Measurements from ENCODE around the gene PDILT.
"Not testable (repeated sequence)": the region's sequence is repeated elsewhere in the genome, so short reads cannot be mapped to it uniquely, and the experiment has no call there.

Gene PDILT

GRCh38 chr16:20359997-20360396 lies 44.5 kb downstream of the PDILT start:
- no peak for DNase-seq

DNA sequence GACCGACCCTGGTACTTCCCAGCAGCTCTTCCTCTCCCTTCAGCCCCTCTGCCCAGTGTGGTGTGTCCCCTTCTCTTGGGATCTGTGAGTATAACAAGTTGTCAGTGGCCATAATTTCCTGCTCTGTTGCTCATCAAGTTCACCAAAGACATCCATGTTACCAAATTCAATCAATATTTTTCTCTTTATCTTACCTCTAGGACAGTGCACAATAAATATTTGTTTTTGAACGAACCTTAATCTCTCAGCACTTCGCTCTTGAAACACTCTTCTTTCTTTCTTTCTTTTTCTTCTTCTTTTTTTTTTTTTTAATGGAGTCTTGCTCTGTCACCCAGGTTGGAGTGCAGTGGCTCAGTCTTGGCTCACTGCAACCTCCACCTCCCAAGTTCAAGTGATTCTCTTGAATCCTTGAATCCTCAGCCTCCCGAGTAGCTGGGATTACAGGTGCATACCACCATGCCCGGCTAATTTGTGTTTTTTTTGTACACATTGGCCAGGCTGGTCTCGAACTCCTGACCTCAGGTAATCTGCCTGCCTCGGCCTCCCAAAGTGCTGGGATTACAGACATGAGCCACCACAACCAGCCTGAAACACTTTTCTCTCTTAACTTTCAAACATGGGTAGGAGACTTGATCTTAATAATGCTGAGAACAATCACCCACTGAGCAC lies 49.3 kb downstream of the PDILT start:
- DNase-seq, result no peak

DNA sequence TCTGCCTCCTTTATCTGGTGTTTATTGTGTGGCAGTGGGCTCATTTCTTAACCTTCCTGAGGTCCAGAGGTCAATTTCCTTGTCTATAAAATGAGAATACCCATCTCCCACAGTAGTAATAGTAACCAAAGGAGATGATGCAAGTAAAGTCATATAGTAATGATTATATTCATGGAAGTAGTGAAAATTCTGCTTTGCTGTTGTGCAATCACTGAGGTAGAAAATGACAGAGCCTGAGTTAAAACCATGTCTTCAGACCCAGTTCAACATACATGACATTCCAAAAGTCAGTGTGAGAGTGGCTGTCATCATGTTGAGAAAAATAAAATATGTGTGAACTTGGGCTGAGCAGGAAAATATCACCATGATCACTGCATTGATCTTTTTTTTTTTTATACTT lies 51.2 kb downstream of the PDILT start:
- DNase-seq, result no peak

GRCh38 chr16:20352615-20353014 lies 51.9 kb downstream of the PDILT start, which contains the start of gene UMOD:
UMOD (minus strand) TSS chr16:20352715; CDS start chr16:20350737, 1,978 bp downstream.
- DNase-seq, result no peak

- DNase-seq, result no peak
Observed at GRCh38 chr16:20349615-20350014, 54.9 kb downstream of the PDILT start.

- no peak for DNase-seq
Observed at GRCh38 chr16:20348365-20349185, 56.0 kb downstream of the PDILT start.

DNA sequence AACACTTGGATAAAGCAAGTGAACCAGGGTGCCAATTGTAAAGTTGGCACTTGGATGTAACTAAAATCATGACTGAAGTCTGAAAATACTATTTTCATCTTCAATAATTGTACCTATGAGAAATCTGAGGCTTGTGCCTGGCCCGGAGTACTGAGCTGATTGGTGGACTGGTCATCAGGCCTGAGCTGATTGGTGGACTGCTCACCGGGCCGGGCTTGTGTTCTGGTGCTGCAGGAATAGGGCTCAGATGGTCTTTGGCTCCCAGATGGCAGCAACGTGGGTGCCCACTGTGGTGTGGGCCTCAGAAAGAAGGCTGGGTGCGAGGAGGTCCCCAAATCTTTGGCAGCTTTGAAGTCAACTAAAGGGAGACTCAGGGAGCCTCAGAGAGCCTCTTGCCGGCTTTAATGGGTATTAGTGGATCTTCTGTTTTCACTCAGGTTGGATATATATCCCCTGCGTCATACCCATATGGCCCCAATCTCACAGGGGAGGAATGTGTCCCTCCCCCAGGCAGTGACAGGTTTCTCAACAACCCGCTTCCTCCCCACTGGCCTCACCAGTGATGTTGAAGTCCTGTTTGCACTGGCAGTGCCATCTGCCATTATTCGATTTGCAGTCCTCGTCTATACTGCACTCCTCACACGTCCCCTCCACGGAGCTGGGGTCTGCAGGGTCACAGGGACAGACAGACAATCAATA lies 56.7 kb downstream of the PDILT start:
- DNase-seq, result no peak

- no peak for DNase-seq
Observed at GRCh38 chr16:20344611-20345010, 59.9 kb downstream of the PDILT start.

DNA sequence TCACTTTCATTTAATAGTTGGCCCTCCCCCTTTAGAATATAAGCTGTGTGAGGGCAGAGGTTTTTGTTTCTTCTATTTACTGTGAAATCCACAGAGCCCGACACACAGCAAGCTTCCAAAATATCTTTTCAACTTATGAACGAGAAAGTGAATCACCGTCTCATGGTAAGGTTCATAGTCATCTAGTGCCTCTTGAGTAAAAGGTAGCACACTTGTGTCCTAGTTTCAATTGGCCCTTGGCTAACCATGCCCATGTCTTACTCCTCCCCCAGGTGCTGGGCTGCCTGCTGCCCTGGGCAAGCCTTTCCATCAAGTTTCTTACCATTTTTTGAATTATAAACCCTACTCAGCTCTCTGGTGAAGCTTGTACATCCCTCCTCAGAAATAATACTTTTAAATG lies 64.8 kb downstream of the PDILT start:
- DNase-seq, result no peak

- DNase-seq, result no peak
Observed at GRCh38 chr16:20336955-20337354, 67.6 kb downstream of the PDILT start.

GRCh38 chr16:20334396-20334795 lies 70.1 kb downstream of the PDILT start:
- DNase-seq, result no peak

DNA sequence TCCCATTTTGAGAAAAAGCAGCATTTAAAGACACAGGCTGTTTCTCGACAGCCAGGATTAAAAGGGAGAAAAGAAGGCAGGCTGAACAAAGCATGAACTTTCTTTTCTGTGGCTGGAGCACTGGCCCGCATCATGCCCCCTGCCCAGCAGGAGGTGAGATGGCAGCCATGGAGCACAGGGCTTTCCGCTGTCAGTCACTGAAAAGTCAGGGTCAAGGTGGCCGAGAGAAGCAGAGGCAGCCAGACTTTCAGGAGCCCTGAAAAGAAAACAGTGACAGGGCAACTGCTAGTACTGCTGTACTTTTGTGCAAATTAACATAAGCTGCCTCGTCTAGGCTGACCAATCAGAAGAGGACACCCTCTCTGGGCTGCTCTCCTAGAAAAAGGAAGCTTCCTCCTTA lies 71.4 kb downstream of the PDILT start:
- DNase-seq, result no peak

DNA sequence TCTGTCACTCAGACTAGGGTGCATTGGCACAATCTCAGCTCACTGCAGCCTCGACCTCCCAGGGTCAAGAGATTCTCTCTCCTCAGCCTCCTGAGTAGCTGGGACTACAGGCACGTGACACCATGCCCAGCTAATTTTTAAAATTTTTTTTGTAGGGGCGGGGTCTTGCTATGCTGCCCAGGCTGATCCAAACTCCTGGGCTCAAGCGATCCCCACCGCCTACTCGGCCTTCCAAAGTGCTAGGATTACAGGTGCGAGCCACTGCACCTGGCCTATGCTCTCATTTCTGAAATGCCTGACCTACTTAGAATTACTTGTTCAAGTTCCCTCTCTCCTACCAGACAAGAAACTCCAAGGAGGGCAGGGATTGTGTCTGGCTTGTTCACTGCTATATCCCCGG lies 72.1 kb downstream of the PDILT start:
- no peak for DNase-seq

DNA sequence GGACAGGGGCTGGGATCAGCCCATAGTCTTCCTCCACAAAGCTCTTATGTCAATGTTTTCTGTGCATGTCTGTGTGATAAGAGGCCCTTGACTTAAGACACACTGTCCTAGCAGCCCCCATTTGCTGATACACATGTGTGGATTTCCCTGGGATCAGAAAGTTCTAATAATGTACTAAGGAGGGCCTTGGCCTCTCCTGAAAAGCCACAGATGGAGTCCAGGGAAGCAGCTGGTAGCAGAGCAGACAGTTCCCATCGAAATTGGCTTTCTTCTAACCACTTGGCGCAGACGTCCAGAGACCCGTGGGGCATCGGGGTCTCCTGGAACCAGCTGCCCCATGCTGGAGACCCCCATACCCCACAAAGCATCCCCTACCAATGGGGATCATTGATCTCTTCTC lies 72.9 kb downstream of the PDILT start:
- DNase-seq, result no peak

- DNase-seq, result no peak
Observed at GRCh38 chr16:20329392-20330138, 75.0 kb downstream of the PDILT start.

GRCh38 chr16:20327444-20328041 lies 77.0 kb downstream of the PDILT start, which contains the start of gene GP2:
GP2 (minus strand) TSS chr16:20327513; CDS start chr16:20326431, 1,082 bp downstream.
- DNase-seq, result no peak

DNA sequence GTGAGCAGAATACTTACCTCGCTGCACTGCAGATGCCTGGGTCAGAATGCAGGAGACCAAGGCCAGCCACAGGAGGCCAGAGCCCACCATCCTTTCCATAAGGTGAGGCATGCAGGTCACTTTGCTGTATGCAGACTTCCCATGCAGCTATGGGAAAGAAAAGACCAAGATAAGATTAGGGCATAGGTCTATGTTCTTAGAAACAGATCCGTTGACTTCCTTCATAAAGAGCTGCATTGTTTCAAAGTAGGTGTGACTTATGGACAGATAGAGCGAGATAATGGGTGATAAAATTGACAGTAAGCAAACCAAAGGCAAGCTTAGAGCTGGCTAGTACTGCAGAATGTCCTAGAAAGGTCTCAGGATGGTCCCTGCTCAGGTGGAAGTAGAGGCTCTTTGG lies 78.2 kb downstream of the PDILT start:
- no peak for DNase-seq

DNA sequence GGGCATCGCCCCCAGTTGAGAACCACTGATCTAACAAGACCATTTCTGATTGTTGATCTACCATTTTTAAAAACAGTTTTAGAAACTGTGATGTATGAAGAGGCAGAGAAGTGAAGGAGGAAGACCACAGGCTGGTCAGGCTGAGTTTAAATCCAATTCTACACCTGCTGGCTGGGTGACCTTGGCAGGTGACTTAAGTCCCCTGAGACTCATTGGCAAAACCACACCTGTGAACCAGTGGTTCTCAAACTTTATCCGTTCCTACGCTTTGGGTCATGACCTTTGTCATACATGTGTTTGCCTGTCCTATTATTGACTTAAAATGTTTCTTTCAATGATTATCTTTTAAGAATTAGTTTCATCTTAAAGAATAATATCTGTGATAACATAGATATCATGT lies 79.5 kb downstream of the PDILT start:
- no peak for DNase-seq

- no peak for DNase-seq
Observed at GRCh38 chr16:20323591-20324117, 80.9 kb downstream of the PDILT start.

DNA sequence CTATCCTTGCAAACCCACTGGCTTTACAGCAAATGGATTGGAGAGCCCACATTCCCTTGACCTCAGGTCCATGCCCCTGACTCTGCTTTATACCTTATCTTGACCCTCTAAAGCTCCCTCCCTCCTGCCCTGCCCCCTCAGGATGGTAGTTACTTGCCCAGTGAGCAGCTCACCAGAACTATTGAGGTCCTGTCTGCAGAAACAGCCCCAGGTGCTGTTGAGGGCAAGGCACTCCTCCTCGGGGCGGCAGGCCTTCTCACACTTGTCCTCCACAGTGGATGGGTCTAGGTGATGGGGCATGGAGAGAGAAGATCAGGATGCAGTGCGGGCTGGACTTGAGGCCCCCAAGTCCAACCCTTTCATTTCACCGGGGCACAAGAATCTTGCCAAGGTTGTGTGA lies 81.8 kb downstream of the PDILT start:
- no peak for DNase-seq

- DNase-seq, result no peak
Observed at GRCh38 chr16:20321671-20322070, 82.9 kb downstream of the PDILT start.

GRCh38 chr16:20321051-20321450 lies 83.5 kb downstream of the PDILT start:
- not testable (repeated sequence) for DNase-seq

All from NCI-H2227 treated with DMSO at 0.1 percent for 48 hours (cell line).